CD4-positive, alpha-beta T cell treated with Interleukin-12 subunit alpha and Interleukin-12 subunit beta, for 1 hour (primary cell): ENCODE data around the gene ESCO1.
"Not testable (repeated sequence)": the region's sequence is repeated elsewhere in the genome, so short reads cannot be mapped to it uniquely, and the experiment has no call there.

Experiments used
- DNase-seq: peaks from one replicate; pipeline ENCODE4 v3.0.0-alpha.2; 2020

The ESCO1 gene, protein sequence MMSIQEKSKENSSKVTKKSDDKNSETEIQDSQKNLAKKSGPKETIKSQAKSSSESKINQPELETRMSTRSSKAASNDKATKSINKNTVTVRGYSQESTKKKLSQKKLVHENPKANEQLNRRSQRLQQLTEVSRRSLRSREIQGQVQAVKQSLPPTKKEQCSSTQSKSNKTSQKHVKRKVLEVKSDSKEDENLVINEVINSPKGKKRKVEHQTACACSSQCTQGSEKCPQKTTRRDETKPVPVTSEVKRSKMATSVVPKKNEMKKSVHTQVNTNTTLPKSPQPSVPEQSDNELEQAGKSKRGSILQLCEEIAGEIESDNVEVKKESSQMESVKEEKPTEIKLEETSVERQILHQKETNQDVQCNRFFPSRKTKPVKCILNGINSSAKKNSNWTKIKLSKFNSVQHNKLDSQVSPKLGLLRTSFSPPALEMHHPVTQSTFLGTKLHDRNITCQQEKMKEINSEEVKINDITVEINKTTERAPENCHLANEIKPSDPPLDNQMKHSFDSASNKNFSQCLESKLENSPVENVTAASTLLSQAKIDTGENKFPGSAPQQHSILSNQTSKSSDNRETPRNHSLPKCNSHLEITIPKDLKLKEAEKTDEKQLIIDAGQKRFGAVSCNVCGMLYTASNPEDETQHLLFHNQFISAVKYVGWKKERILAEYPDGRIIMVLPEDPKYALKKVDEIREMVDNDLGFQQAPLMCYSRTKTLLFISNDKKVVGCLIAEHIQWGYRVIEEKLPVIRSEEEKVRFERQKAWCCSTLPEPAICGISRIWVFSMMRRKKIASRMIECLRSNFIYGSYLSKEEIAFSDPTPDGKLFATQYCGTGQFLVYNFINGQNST

DNA sequence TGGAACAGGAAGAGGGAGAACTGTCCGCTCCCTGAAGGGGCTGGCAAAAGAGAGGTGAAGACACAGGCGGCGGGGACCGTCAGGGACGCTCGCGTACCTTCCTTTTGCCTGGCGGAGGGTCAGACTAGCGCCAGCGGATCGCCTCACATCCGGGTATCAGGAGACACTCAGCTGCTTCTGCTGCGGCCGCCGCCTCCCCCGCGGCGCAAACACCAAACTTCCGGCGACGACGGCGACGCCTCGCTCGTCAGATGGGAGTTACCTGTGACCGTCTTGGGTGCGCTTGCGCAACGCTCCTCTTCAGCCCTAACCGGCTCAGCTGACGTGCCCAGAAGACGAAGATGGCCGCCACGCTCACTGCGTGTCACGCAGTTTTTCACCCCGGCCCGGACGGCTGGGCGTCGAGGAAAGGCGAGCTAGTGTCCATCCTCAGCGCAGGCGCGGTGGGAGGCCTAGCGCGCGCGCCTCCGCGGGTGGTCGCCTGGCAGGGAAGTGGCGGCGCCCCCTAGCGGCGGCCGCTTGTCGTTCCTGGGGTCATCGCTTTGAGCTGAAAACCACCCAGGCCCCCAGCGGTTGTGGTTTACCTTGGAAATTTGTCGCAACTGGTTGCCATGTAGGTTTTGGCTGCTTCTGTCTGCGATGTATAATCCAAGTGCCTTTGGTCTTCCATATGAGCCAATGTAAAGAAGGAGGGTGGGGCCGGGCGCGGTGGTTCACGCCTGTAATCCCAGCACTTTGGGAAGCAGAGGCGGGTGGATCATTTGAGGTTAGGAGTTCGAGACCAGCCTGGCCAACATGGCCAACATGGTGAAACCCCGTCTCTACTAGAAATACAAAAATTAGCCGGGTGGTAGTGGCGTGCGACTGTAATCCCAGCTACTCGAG, at the start of gene ESCO1:
Gene ESCO1, minus strand, starts transcription at position 179 of the 885 bp plus-strand sequence. CDS start 25,861 bp downstream, outside the sequence.
- peak; percentile 96 for DNase-seq

DNA sequence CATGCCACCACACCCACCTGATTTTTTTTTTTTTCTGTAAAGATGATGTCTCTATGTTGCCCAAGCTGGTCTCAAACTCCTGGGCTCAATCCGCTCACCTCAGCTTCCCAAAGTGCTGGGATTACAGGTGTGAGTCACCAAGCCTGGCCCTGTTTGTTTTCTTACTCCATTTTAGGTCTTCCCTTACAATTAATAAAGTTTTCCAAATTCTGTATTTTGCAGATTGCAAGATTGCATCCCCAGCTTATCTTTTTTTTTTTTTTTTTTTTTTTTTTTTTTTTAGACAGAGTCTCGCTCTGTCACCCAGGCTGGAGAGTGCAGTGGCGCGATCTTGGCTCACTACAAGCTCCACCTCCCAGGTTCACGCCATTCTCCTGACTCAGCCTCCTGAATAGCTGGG, 39.9 kb upstream of the ESCO1 start:
- DNase-seq, result not testable (repeated sequence)

DNA sequence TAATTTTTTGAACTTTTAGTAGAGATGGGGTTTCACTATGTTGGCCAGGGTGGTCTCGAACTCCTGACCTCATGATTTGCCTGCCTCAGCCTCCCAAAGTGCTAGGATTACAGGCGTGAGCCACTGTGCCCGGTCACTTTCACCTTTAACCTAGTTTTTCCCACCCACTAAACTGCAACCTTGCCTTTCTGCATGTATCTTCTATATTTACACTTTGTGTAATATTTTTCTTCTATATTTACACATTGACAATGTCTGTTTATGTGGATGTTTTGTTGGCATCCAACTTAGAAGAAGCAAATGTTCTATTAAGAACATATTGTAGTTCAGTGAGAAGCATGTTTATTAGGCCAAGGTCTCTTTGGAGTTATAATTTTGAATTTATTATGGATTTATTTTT, 38.3 kb upstream of the ESCO1 start:
- no peak for DNase-seq

DNA sequence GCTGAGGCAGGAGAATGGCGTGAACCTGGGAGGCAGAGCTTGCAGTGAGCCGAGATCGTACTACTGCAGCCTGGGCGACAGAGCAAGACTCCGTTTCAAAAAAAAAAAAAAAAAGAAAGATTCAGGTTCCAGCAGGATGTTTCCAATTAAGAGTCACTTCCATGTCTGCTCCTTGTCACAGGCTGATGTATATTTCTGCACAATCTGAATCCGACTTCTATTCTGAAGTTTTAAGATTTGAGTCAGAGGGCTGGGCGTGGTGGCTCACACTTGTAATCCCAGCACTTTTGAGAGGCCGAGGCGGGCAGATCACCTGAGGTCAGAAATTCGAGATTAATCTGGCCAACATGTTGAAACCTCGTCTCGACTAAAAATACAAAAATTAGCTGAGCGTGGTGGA, 36.3 kb upstream of the ESCO1 start:
- no peak for DNase-seq

DNA sequence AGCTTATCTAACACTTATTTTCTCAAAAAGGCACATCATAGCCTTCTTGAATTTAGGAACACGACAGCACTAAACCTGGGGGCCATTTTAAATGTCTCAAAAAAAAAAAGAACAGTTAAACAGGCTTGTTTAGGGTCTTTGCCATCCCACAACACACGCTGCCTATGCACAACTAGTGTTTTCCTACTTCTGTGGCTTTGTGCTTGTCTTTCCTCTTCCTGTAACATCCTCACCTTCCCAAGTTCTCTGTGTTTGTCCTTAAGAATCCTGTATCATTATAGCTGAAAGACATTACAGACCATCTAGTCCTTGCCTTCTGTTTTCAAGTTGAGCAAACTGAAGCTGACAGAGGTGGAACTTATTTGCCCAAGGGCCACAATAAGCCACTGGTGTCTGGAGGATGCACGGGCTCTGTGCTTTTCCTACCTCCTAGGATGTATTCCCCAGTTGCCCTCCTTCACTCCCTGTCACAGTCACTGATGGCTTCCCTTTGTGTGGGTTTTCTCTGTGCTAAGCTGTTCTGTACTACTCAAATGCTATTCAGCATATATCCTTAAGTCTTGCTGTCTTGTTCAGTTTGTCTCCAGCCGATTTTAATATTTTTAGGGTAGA, 34.2 kb upstream of the ESCO1 start:
- DNase-seq, result no peak

DNA sequence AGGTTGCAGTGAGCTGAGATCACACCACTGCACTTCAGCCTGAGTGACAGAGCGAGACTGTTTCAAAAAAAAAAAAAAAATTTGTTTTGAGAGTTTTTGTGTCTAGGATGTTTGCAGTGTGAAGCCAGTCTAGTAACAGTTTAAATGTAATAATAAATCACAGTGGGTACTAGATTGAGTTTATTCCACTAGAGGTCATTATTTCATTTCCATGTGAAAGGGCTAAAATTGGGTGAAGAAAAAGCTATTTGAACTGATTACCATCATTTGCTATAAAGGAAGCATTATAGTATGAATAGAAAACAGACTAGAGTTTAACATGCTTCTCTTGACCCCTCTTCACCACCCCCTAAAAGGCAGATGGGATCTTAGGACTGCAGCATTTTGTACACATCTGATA, 31.9 kb upstream of the ESCO1 start:
- DNase-seq, result no peak

DNA sequence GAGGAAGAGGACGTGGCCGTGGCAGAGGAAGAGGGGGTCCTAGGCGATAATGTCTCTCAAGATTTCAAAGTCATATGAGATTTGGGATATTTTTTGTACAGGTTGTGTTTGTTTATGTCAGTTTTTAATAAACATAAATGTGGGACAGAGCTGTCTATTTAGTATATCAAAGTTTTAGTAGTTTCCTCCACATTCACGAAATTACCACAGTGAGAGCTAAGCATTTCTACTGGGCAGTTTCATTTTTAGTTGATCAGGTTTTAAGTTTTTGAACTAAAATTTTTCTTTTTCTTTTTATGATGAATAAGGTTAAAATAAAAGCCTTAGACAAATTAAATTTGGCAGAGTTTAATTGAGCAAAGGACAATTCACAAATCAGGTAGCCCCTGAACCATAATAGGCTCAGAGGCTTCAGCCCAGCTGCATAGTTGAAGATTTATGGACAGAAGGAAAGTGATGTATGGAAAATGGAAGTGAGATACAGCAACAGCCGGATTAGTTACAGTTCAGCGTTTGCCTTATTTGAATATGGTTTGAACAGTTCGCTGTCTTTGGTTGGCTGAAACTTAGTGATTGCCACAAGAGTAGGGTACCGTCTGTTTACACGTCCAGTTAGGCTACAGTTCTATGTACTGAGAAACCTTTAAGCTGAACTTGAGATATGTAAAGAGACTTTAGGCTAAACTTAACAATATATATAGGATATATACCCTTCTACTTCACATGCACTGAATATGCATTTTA, 28.8 kb upstream of the ESCO1 start:
- no peak for DNase-seq

DNA sequence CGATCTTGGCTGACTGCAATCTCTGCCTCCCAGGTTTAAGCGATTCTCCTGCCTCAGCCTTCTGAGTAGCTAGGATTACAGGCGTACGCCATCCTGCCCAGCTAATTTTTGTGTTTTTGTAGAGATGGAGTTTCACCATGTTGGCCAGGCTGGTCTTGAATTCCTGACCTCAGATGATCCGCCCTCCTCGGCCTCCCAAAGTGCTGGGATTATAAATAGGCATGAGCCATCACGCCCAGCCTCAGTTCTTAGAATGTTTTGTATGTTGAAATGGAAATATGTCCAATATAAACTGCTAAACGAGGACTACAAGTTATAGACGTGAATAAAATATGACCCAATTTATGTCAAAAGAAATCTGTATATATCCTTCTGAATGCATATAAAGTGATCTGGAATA, 21.1 kb upstream of the ESCO1 start:
- not testable (repeated sequence) for DNase-seq

DNA sequence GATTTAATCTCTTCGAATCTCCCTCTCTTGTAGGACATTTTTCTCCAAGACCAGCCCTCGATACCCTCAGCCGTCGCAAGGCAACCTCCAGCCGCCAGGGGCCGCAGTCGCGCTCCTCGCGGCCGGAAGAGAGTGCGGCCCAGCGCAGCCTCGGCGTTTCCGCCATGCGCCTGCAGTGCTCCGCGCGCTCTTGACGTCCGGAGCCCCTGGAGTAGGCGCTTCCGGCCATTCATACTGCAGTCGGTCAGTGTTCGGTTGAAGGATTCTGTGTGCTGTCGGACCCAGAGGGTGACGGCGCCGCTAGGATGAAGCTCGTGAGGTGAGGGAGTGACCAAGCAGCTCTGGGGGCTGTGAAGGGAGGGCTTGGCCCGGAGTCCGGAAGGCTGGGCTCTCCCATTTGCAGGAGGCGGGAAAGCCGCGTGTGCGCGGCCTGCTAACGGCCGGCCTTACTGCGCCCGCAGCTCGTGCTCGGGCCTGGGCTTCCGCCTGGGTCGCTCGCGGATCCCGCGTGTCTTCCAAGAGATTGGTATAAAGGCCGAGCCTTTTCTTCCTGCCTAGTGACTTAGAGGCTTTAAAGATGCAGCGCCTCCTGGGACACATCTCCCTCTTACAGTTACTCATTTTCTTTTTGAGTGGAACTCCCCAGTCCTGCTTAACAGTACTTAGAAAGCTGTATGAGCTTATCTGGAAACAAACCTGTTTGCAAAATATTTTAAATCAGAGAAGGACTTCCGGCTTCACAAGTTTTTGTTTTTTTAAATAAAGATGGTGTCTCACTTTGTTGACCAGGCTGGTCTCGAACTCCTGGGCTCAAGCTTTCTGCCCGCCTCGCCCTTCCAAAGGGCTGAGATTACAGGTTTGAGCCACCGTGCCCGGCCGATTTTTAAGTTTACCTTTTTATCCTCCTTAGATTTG, 11.9 kb upstream of the ESCO1 start, which contains the start of gene SNRPD1:
Gene SNRPD1, plus strand, starts transcription at position 190 of the 915 bp plus-strand sequence. Its CDS starts 116 bp downstream, at position 306.
- DNase-seq, result peak; percentile 91

DNA sequence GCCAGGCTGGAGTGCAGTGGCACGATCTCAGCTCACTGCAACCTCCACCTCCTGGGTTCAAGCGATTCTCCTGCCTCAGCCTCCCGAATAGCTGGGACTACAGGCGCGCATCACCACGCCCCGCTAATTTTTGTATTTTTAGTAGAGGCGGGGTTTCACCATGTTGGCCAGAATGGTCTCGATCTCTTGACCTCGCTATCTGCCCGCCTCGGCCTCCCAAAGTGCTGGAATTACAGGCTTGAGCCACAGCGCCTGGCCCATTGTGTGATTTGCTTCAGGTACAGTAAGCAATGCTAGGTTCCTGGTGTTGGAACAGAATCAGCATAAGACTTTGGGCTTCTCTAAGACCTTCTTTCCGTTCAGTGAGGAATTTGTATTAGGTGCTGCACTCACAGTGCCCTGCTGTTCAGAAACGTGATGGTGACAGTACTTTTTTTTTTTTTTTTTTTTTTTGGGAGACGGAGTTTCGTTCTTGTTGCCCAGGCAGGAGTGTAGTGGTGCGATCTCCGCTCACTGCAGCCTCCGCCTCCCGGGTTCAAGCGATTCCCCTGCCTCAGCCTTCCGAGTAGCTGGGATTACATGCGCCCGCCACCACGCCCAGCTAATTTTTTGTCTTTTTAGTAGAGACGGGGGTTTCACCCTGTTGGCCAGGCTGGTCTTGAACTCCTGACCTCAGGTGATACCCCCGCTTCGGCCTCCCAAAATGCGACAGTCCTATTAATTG, 11.1 kb upstream of the ESCO1 start:
- DNase-seq, result not testable (repeated sequence)

DNA sequence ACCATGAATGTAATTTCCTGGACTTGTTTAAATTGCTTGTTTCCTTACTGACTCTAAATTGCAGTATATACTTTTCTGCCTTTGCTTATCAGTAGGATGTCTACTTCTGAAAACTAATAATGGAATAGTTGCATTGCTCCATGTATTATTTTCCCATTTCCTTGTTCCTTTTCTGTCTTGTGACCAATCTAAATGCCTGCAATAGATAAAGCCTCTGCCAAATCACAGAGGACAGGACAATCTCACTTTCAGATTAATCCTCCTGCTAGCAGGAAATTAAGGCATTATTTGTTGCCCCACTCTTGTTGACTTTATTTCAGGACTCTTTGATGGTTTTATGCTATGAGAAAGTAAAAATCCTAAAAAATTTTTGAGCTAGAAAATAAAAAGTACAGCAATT, 4.7 kb upstream of the ESCO1 start:
- DNase-seq, result no peak

DNA sequence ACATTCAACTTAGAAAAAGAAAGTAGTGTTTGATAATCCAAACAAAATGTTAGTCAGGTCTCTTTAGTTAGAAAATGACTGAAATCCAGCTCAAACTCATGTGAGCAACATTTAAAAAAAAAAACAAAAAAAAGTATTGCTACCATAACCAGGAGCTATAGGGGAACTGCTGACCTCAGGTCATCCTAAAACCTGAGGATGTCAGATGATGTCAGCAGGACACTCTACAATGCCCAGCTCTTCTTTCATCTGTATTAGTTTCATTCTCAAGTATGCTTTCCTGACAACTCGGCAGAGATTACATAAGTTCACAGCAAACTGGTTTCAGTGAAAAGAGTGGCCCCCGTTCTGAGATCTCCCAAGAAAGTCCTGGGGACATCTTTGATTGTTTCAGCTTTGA, 4.2 kb upstream of the ESCO1 start:
- no peak for DNase-seq

DNA sequence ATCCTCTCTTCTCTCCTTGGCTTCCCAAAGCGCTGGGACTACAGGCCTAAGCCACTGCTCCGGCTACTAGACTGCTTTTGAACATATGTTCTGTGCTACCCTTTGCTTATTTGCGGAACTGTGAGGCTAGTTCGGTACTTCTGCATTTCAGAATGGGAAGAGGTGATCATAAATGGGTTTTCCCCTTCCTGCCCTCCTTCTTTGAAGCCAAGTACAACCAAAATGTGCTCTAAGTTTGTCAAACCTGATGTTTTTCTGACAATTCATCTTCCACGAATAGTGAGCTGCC, 1.7 kb upstream of the ESCO1 start:
- DNase-seq, result peak; percentile 18

DNA sequence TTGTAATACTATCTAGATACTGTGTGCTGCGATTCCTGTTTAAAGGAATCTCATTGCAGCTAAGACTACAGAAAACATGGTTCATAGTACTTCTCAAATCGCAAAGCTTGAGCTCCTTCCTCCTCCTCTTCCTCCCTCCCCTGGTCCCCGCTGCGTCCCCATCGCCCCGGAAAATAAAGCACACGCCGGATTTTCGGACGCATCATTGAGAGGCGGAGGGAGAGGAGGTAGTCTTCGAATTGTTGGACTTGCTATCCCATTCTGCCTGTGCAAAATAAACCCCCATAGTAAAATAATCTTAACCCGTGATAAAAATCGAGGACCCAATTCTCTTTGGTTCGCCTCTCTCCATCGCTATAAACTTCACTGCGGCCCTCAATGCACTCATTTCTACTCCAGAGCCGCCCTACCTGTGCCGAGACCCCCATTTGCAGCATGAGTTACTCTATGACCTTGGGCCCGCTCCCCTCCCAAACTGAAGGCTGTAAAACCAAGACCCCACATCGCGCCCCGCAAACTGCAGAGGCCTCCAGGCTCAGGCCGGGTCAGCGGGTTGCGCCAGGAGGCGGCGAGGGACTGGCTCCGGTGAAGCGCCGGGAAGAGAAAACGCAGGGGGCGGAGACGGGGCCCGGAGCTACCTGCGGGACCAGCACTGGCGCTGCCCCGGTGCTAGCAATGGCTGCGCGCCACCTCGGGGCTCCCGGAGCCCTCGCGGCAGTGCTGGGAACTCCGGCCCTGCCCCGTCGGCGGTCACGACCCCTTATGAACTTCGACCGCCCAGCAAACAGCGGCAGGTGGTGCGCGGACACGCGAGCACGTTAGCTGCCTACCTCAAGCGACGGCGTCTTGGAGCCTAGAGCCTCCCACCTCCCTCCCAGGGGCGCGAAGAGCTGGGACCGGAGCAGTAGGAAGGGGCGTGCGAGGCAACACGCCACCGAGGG, 649 bp downstream of the ESCO1 start:
- peak; percentile 16 for DNase-seq

DNA sequence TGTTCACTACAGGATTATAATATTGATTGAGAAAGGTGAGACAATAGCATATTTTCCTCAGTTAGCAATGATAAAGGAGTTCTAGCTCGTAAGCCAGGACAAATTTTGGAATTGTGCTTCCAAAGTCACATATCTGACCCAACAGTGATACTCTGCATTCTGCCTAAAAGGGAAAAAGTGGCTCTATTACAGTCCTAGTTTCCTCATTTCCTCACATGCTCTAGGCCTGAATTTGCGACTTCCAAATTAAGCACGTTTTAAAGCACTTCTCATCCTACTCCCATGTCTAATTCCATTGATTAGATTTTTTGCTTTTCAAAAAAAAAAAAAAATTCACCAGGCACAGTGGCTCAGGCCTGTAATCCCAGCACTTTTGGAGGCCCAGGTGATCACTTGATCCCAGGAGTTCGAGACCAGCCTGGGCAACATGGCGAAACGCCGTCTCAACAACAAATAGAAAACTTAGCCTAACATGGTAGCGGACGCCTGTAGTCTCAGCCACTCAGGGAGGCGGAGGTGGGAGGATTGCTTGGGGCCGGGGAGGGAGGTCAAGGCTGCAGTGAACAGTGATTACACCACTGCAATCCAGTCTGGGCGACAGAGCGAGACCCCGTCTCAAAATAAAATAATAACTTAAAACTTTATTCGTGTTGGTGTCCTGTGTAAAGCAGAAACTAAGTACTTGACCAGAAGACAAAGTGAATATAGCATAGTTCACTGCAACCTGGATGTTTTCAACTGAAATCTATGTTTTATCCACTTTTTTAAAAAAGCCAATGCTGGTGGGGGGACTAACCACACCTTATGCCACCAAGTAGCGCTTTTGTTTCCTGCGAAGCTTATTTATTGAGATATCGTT, 1.5 kb downstream of the ESCO1 start:
- DNase-seq, result no peak

DNA sequence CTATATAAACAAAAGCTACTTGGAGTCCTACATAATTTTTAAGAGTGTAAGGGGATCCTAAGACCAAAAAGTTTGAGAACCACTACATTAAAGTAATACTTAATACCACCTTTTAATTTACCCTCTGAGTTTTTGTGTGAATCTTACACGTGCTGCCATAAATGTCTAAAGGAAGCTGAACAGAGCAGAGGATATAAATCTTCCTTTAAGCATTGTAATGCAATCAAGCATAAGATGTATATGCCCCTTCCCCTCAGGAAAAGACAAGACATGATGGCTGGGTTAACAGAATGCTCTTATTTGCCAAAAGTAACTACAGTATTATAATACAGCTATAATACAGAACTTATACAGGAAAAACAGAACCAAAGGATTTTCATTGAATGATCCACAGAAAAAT, 2.9 kb downstream of the ESCO1 start:
- DNase-seq, result no peak

DNA sequence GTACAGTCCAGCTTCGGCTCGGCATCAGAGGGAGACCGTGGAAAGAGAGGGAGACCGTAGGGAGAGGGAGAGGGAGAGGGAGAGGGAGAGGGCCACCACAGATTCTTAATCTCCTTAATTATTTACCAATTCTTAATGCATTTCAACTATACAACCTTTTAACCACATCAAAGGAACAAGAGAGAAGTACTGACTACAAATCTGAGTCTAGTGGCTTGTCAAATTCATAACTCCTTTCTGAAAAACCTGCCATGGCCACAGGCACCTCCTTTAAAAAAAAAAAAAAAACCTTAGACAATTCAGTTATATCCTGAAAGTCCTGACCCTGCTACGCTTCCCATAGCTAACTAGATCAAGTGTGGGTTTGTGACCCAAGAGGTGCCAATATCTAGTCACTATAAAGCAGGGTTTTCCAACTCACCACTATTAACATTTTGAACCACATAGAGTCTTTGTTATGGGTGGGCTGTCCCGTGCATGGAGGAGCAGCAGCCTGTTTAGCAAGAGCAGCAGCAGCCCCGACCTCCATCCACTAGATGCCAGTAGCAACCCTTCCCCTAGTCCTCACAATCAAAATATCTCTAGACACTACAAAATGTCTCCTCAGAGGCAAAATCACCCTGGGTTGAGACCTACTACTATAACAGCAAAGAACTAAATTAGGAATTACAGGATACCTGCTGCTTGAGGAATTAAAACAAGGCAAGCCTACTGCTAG, 6.8 kb downstream of the ESCO1 start:
- DNase-seq, result peak; percentile 25
